Stimulated activated CD8-positive, alpha-beta memory T cell treated with anti-CD3 and anti-CD28 coated beads, Interleukin-15, amount 100 ng/mL, for 24 hours (primary cell): ENCODE measurements around the gene TEDC1.

Experiments
- DNase-seq: peaks from one replicate; pipeline ENCODE4 v3.0.0-alpha.2; 2020; ENCODE audit warnings: low read depth

TEDC1 gene

GRCh38 chr14:105456736-105457617, 34.1 kb upstream of the TEDC1 start:
- DNase-seq: no peak

GRCh38 chr14:105458010-105458409, 33.0 kb upstream of the TEDC1 start:
- no peak for DNase-seq

- no peak for DNase-seq
Measured at GRCh38 chr14:105458571-105458970, 32.5 kb upstream of the TEDC1 start.

DNA sequence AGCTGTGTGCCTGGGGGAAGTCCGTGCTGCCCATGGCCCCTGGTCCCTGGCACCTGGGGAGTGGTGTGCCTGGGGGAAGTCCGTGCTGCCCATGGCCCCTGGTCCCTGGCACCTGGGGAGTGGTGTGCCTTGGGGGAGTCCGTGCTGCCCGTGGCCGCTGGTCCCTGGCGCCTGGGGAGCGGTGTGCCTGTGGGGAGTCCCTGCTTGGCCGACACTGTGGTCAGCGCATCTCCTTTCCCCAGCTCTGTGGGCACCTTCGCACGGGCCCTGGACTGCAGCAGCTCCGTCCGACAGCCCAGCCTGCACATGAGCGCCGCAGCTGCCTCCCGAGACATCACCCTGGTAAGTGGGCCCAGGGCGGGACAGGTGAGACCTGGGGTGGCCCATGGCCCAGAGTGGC, 30.9 kb upstream of the TEDC1 start:
- no peak for DNase-seq

DNA sequence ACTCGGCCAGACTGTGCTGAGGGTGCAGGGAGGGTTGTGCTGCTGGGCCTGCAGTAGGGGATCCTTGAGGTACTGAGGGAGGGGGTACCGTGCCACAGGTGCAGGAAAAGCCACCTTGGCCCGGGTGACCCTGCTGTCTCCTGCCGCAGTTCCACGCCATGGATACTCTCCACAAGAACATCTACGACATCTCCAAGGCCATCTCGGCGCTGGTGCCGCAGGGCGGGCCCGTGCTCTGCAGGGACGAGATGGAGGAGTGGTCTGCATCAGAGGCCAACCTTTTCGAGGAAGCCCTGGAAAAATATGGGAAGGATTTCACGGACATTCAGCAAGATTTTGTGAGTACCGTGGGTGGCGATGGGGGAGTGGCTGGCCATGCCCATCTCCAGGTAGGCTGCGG, 30.4 kb upstream of the TEDC1 start:
- no peak for DNase-seq

DNA sequence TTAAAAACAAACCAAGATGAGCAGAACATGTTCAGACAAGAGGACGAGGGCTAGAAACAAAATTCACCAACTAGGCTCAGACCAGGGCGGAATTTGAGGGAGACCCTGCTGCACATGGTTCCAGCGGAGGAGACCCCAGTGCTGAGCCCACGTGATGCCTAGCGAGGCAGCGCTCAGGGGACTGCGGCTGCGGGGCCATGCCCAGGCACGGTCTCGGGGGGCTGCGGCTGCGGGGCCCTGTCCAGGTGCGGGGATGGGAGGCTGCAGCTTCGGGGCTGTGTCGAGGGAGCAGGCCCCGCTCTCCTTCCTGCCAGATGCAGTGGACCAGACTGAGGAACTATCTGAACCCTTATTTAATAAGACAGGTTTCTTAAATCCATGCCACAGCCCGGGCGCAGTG, 29.1 kb upstream of the TEDC1 start:
- no peak for DNase-seq

- DNase-seq: no peak
Measured at GRCh38 chr14:105464501-105464900, 26.5 kb upstream of the TEDC1 start.

- DNase-seq: no peak
Measured at GRCh38 chr14:105465209-105466031, 25.6 kb upstream of the TEDC1 start.

GRCh38 chr14:105466531-105467248, 24.4 kb upstream of the TEDC1 start:
- no peak for DNase-seq

- no peak for DNase-seq
Measured at GRCh38 chr14:105467249-105467941, 23.7 kb upstream of the TEDC1 start.

- no peak for DNase-seq
Measured at GRCh38 chr14:105467942-105468471, 23.0 kb upstream of the TEDC1 start.

DNA sequence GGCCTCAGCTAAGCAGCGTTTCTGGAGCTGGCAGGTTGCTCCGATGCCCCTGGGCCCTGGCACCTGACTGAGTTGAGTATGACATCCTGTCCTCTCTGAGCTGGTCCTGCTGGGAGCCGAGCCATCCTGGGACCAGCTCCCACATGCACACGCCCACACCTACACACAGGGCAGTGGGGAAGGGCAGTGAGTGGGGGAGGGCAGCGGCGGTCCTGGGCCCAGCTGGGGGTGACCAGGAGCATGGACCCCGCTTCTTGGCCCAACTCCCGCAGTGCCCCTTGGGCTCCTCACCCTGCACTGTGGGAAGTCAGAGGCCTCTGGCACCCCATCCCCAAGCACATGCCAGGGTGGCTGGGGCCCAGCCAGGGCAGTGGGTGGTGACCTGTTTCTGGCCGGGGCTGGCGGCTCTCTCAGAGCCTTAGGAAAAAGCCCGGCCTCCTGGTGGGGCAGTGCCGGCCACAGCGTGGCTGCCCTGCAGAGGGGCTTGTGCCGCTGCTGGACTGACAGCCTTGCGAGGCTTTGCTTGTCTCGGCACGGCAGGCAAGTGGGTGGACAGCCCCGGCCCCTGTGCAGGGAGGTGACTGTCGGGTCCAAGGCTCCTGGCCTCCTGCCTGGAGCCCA, 22.3 kb upstream of the TEDC1 start:
- no peak for DNase-seq

DNA sequence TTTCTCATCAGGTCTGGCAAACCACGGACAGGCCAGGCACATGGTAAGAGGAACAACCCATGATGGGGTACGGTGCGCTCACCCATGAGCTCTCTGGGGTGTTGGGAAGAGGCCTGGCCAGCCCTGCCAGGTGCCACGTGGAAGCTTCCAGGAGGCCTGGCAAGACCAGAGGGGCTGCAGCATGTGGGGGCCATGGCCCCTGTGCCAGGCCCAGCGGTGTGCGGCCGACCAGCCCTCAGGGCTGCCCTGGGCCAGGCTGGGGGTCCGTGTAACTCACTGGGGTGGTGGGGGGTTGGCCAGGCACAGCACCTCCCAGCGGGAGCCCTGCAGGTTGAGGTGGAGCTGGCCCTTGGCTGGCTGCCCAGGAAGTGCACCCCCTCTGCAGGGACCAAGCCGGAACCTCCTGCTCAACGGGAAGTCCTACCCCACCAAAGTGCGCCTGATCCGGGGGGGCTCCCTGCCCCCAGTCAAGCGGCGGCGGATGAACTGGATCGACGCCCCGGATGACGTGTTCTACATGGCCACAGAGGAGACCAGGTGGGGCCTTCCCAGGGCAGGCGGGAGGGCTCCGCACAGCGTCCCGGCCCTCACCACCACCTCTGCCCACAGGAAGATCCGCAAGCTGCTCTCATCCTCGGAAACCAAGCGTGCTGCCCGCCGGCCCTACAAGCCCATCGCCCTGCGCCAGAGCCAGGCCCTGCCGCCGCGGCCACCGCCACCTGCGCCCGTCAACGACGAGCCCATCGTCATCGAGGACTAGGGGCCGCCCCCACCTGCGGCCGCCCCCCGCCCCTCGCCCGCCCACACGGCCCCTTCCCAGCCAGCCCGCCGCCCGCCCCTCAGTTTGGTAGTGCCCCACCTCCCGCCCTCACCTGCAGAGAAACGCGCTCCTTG, 21.3 kb upstream of the TEDC1 start:
- DNase-seq: no peak

- no peak for DNase-seq
Measured at GRCh38 chr14:105470350-105471296, 20.4 kb upstream of the TEDC1 start.

- DNase-seq: no peak
Measured at GRCh38 chr14:105471297-105471821, 19.7 kb upstream of the TEDC1 start.

DNA sequence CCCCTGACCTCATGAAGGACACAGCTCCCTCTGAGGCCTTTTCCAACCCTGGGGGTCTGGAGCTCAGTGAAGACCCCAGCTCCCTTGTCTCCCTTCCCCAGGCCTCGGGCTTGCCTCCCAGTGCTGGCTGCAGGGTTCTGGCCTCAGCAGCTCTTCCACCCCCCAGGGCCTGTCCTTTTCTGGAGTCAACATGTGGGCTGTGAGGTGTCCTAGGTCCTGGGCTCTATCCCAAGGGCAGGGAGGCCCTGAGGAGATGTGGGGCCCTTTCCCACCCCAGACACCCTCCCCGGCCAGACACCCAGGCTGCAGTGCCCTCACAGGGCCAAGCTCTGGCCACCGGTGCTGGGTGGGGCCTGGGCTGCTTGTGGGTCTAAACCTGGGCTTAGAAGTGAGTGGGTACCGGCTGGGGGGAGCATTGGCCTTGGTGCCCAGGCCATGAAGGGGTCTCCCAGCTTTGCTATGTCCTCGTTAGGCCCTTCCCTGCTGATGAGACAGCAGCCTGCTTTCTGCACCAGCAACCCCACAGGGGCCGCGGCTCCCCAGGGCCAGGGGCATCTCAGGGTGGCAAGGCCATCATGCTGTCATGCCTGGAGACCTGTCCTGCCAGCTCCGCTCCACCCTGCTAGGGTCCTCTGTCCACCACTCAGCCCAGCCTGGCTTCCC, 19.1 kb upstream of the TEDC1 start:
- DNase-seq: no peak

DNA sequence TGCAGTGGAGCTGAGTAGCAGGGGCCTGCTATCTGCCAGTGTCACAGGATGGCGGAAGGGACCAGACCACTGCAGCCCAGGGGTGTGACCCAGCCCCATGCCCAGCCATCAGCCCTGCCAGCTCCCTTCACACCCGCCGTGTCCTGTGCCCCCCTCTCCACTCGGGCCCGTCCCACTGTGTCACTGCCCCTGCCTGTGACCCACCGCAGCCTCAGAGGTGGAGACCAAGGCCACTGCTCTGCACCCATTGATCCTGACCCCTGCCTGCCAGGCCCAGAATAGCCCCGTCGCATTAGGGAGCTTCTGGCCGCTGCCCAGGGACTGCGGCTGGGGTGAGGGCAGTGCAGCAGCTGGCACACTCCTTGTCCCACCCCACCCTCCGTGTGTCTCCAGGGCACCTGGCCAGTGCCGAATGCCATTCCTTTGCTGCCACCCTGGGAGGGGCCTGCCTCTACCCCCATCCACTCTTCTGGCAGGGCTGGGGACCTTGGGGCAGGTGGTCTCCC, 18.5 kb upstream of the TEDC1 start:
- no peak for DNase-seq
